GM12878 (cell line): ENCODE results near the gene ARMC10.
"Not testable (repeated sequence)": the region's sequence is repeated elsewhere in the genome, so short reads cannot be mapped to it uniquely, and the experiment has no call there.

Source experiments
- BCL11A ChIP-seq: IDR thresholded peaks from 2 replicates; pipeline ENCODE4 v1.6.1; 2011; ENCODE audit warnings: low read depth, low read length
- EGR1 ChIP-seq, 2 experiments: IDR thresholded peaks; 1 replicate in 1 of 2; 2 replicates in 1 of 2; pipeline ENCODE4 v1.6.1; 2011 to 2012; ENCODE audit warnings: low read depth in 2 of 2, low read length in 2 of 2, borderline replicate concordance in 1 of 2, mild to moderate bottlenecking in 1 of 2, moderate library complexity in 1 of 2
- EP300 ChIP-seq, 2 experiments: fragments of 150-350 bp in 1 of 2; IDR thresholded peaks; 2 replicates each; pipeline ENCODE4 v1.6.1; 2011 to 2012; ENCODE audit warnings: low read depth in 2 of 2, low read length in 2 of 2, borderline replicate concordance in 1 of 2, improper control_type of control experiment in 1 of 2, inconsistent platforms in 1 of 2; ENCODE audit not compliant: control insufficient read depth in 1 of 2
- ETV6 ChIP-seq, 2 experiments: fragments of 450-650 bp in 1 of 2; IDR thresholded peaks in 1 of 2; conservative IDR thresholded peaks in 1 of 2; 2 replicates each; pipeline ENCODE4 v1.6.1; 2014; ENCODE audit warnings: antibody characterized with exemption in 1 of 2, borderline replicate concordance in 1 of 2, low read depth in 1 of 2, mild to moderate bottlenecking in 1 of 2, moderate library complexity in 1 of 2
- EZH2 ChIP-seq: IDR thresholded peaks from 2 replicates; pipeline ENCODE4 v1.6.1; 2012; ENCODE audit warnings: low read depth, mild to moderate bottlenecking, control low read depth, inconsistent platforms, low read length, borderline replicate concordance; ENCODE audit not compliant: control insufficient read depth
- FOXM1 ChIP-seq: IDR thresholded peaks from 2 replicates; pipeline ENCODE4 v1.6.1; 2012; ENCODE audit warnings: low read depth, mild to moderate bottlenecking, inconsistent platforms, low read length, moderate library complexity
- GABPA ChIP-seq: IDR thresholded peaks from 2 replicates; pipeline ENCODE4 v1.6.1; 2014; ENCODE audit warnings: antibody characterized with exemption, low read depth, mild to moderate bottlenecking, inconsistent platforms
- JUND ChIP-seq: IDR thresholded peaks from 2 replicates; pipeline ENCODE4 v1.6.1; 2012; ENCODE audit warnings: low read depth, mild to moderate bottlenecking, low read length, improper control_type of control experiment, moderate library complexity
- POLR2A ChIP-seq: IDR thresholded peaks from 2 replicates; pipeline ENCODE4 v1.6.1; 2011; ENCODE audit warnings: low read depth, mild to moderate bottlenecking, low read length
- POLR2AphosphoS2 ChIP-seq: IDR thresholded peaks from 2 replicates; pipeline ENCODE4 v1.6.1; 2011; ENCODE audit warnings: low read depth, mild to moderate bottlenecking, low read length, improper control_type of control experiment, moderate library complexity
- YY1 ChIP-seq: IDR thresholded peaks from 2 replicates; pipeline ENCODE4 v1.6.1; 2011; ENCODE audit warnings: low read depth, mild to moderate bottlenecking, low read length
- ZBTB33 ChIP-seq: fragments of 450-650 bp; IDR thresholded peaks from 2 replicates; pipeline ENCODE4 v1.6.1; 2017; ENCODE audit warnings: mild to moderate bottlenecking
- TF ChIP-seq, protein P1 (sequence below), 3 experiments: IDR thresholded peaks in 2 of 3; conservative IDR thresholded peaks in 1 of 3; 2 replicates each; pipeline ENCODE4 v1.5.1; 2011; ENCODE audit warnings: low read depth in 3 of 3, low read length in 3 of 3, mild to moderate bottlenecking in 3 of 3, control low read depth in 2 of 3, moderate library complexity in 2 of 3, inconsistent platforms in 1 of 3, mixed read lengths in 1 of 3; ENCODE audit not compliant: control insufficient read depth in 2 of 3, insufficient read depth in 1 of 3; ENCODE audit errors: extremely low read depth in 1 of 3

GRCh38 chr7:103037823-103038739 is 36.9 kb upstream of the ARMC10 start:
- TF ChIP-seq, protein P1, sequence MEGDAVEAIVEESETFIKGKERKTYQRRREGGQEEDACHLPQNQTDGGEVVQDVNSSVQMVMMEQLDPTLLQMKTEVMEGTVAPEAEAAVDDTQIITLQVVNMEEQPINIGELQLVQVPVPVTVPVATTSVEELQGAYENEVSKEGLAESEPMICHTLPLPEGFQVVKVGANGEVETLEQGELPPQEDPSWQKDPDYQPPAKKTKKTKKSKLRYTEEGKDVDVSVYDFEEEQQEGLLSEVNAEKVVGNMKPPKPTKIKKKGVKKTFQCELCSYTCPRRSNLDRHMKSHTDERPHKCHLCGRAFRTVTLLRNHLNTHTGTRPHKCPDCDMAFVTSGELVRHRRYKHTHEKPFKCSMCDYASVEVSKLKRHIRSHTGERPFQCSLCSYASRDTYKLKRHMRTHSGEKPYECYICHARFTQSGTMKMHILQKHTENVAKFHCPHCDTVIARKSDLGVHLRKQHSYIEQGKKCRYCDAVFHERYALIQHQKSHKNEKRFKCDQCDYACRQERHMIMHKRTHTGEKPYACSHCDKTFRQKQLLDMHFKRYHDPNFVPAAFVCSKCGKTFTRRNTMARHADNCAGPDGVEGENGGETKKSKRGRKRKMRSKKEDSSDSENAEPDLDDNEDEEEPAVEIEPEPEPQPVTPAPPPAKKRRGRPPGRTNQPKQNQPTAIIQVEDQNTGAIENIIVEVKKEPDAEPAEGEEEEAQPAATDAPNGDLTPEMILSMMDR (IDR thresholded peaks at IDR 0.05 in 2 of 3, conservative IDR thresholded peaks at IDR 0.05 in 1 of 3; ENCODE audit: control insufficient read depth in 2 of 3, extremely low read depth in 1 of 3, insufficient read depth in 1 of 3, low read depth in 3 of 3, low read length in 3 of 3), result not testable (repeated sequence)
- TF ChIP-seq POLR2A; ZBTB33; POLR2AphosphoS2; EZH2; ETV6 (conservative IDR thresholded peaks at IDR 0.05 in 1 of 2, IDR thresholded peaks at IDR 0.05 in 1 of 2; ENCODE audit: borderline replicate concordance in 1 of 2, low read depth in 1 of 2); BCL11A; EGR1 (IDR thresholded peaks at IDR 0.05; ENCODE audit: borderline replicate concordance in 1 of 2, low read depth in 2 of 2, low read length in 2 of 2); FOXM1; JUND; EP300 (IDR thresholded peaks at IDR 0.05; ENCODE audit: borderline replicate concordance in 1 of 2, control insufficient read depth in 1 of 2, low read depth in 2 of 2, low read length in 2 of 2); YY1; GABPA: not testable (repeated sequence)
